A673 (cell line): Measurements from ENCODE around the gene ADGRF1. TPM values are rescaled to one million over a fixed set of nuclear protein-coding genes. Genes with fewer than 3 reads are reported as not detected.

Source experiments
- BruUV-seq: library from RNA; stranded (reverse); fragments of 400-500 nt; replicated peaks from 2 replicates; lab custom pipeline; 2021; lab: Mats Ljungman, UMichigan
- CTCF ChIA-PET: fragments of 300-600 bp; sonication (Branson Sonifier 250); formaldehyde crosslinking; loops from one replicate; lab custom pipeline; 2022; ENCODE audit warnings: antibody characterized with exemption; lab: Charles Lee
- POLR2A ChIA-PET: fragments of 300-600 bp; sonication (Branson Sonifier 250); formaldehyde crosslinking; loops from one replicate; lab custom pipeline; 2022; ENCODE audit warnings: antibody characterized with exemption; ENCODE audit not compliant: low non-redundant PET; lab: Charles Lee
- DNase-seq: peaks from one replicate; pipeline ENCODE4 v3.0.0-alpha.2; 2015; ENCODE audit warnings: low spot score
- H3K27ac ChIP-seq: fragments of 200-600 bp; sonication (generic); 2 replicates; pipeline ENCODE4 v1.5.1; 2016; ENCODE audit warnings: mixed run types, low read depth, mild to moderate bottlenecking, mixed read lengths, antibody characterized with exemption, low read length; ENCODE audit not compliant: poor library complexity, severe bottlenecking
- H3K27me3 ChIP-seq: fragments of 200-600 bp; sonication (generic); replicated peaks from 2 replicates; pipeline ENCODE4 v1.6.1; 2017; ENCODE audit warnings: mixed run types, low read depth, mild to moderate bottlenecking, mixed read lengths, antibody characterized with exemption, low read length; ENCODE audit not compliant: insufficient read depth, poor library complexity
- H3K36me3 ChIP-seq: fragments of 200-600 bp; sonication (generic); 2 replicates; pipeline ENCODE4 v1.6.1; 2016; ENCODE audit warnings: mixed run types, mild to moderate bottlenecking, mixed read lengths, antibody characterized with exemption, low read length; ENCODE audit not compliant: insufficient read depth, poor library complexity, severe bottlenecking
- H3K4me1 ChIP-seq: fragments of 200-600 bp; sonication (generic); 2 replicates; pipeline ENCODE4 v1.6.1; 2017; ENCODE audit warnings: mixed run types, mild to moderate bottlenecking, mixed read lengths, antibody characterized with exemption, low read length; ENCODE audit not compliant: insufficient read depth, poor library complexity, severe bottlenecking
- H3K4me3 ChIP-seq: fragments of 200-600 bp; sonication (generic); 2 replicates; pipeline ENCODE4 v1.5.1; 2016; ENCODE audit warnings: low read depth, mixed run types, mild to moderate bottlenecking, mixed read lengths, low read length; ENCODE audit not compliant: poor library complexity, severe bottlenecking
- H3K9me3 ChIP-seq: fragments of 200-600 bp; sonication (generic); 2 replicates; pipeline ENCODE4 v1.6.1; 2016; ENCODE audit warnings: mixed run types, low read depth, mild to moderate bottlenecking, mixed read lengths, antibody characterized with exemption, low read length; ENCODE audit not compliant: poor library complexity, severe bottlenecking
- EZH2 ChIP-seq: fragments of 200-600 bp; sonication (generic); IDR thresholded peaks from 2 replicates; pipeline ENCODE4 v1.6.1; 2017; ENCODE audit warnings: borderline replicate concordance, low read depth, mild to moderate bottlenecking, mixed read lengths, antibody characterized with exemption, low read length; ENCODE audit not compliant: poor library complexity, severe bottlenecking
- intact Hi-C: fragments of 100-400 bp; cut with micrococcal nuclease; formaldehyde crosslinking; loops from one replicate; pipeline ENCODE4 v1.10.0; 2022; ENCODE audit not compliant: unreplicated experiment
- total RNA-seq: library from RNA; stranded (reverse); gene quantifications from 2 replicates; pipeline ENCODE4 v1.2.3, GENCODE V29; 2021
- TF ChIP-seq, protein P1 (sequence below): fragments of 300-800, 200-600 bp; sonication (generic); conservative IDR thresholded peaks from 2 replicates; pipeline ENCODE4 v1.5.1; 2017; ENCODE audit warnings: low read depth, mild to moderate bottlenecking, antibody characterized with exemption, low read length, moderate library complexity, mixed read lengths

The ADGRF1 gene
- total RNA-seq, 1 experiment from 2014 or later: not detected

DNA sequence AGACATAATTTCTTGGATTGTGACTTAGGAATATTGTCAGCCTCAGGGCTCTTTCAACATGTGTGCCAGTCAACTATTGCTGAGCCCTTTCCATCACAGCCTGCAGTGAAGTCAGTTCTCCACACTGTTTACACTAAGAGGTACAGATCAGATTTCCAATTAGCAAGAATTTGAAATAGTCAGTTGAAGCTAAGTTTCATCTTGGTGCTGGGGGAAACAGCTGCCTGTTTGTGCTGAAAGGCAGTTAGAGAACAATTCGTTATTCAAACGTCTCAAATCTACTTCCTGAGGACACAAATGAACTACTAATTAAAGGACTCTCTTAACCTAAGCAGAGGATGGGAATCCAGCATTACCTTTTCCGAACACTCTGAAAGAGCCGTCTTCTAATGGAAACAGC lies 25.9 kb downstream of the ADGRF1 start:
- ChIA-PET CTCF (no interaction called here), POLR2A (no interaction called here)
- BruUV-seq: no TSS peak
- Histone ChIP-seq H3K27me3 (peaks cover 28% of the 10 kb centered on the region), H3K4me1 (no peaks in the 10 kb centered on the region), H3K9me3 (no peaks in the 10 kb centered on the region), H3K36me3 (no peaks in the 10 kb centered on the region), H3K27ac (no peak overlapping the region), H3K4me3 (no peak overlapping the region)
- DNase-seq: no peak
- TF ChIP-seq, protein P1, sequence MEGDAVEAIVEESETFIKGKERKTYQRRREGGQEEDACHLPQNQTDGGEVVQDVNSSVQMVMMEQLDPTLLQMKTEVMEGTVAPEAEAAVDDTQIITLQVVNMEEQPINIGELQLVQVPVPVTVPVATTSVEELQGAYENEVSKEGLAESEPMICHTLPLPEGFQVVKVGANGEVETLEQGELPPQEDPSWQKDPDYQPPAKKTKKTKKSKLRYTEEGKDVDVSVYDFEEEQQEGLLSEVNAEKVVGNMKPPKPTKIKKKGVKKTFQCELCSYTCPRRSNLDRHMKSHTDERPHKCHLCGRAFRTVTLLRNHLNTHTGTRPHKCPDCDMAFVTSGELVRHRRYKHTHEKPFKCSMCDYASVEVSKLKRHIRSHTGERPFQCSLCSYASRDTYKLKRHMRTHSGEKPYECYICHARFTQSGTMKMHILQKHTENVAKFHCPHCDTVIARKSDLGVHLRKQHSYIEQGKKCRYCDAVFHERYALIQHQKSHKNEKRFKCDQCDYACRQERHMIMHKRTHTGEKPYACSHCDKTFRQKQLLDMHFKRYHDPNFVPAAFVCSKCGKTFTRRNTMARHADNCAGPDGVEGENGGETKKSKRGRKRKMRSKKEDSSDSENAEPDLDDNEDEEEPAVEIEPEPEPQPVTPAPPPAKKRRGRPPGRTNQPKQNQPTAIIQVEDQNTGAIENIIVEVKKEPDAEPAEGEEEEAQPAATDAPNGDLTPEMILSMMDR: no peak
- TF ChIP-seq EZH2: no peak
- intact Hi-C loops: no loop called here

DNA sequence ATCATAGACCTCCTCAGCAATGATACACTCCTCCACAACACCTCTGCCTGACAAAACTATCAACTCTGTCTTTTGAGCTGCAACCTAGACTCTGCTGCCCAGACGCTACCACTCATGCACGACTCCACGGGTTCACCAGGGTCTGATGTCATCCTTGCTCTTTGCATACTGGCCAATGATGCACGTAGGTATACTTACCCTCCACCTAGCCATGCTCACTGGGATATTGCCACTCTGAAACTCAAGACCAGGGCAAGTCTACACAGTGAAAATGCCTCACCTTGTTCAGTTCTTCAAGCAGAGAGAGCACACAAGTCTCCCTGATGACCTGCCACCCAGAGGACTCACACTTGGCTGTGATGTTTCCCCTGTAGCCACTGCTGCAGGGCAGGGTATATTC lies 27.7 kb downstream of the ADGRF1 start:
- Histone ChIP-seq H3K9me3 (no peaks in the 10 kb centered on the region), H3K4me1 (no peaks in the 10 kb centered on the region), H3K27ac (no peak overlapping the region), H3K4me3 (no peak overlapping the region), H3K36me3 (no peaks in the 10 kb centered on the region), H3K27me3 (peaks cover 31% of the 10 kb centered on the region)
- DNase-seq: no peak
- ChIA-PET CTCF (no interaction called here), POLR2A (no interaction called here)
- BruUV-seq: no TSS peak
- intact Hi-C loops: no loop called here
- TF ChIP-seq, protein P1: no peak
- TF ChIP-seq EZH2: no peak

DNA sequence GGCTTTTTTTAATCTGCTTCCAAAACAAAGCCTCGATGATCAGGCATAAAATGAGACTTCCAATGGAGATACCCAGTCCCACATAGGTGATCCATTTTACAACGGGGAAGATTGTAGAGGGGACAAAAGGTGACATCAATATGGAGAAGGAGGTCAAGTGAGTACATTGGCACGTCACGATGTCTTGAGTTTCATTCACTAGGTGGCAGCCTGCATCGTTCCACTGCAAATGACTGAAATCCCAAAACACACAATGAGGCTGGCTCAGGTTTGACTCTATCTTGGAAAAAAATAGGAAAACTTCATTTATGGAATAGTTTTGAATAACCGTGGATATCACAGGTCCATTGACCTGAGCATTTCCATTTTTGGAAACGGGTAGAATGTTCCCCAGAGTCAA lies 32.5 kb downstream of the ADGRF1 start:
- intact Hi-C loops: no loop called here
- no peaks in the 10 kb centered on the region for H3K4me1 ChIP-seq
- no peaks in the 10 kb centered on the region for H3K36me3 ChIP-seq
- ChIA-PET POLR2A (no interaction called here), CTCF (no interaction called here)
- TF ChIP-seq, protein P1: peak; percentile 46
- no peak for TF ChIP-seq EZH2
- H3K9me3 ChIP-seq: no peaks in the 10 kb centered on the region
- no peak overlapping the region for H3K4me3 ChIP-seq
- BruUV-seq: no TSS peak
- H3K27ac ChIP-seq: no peak overlapping the region
- peaks cover 57% of the 10 kb centered on the region for H3K27me3 ChIP-seq
- DNase-seq: no peak
